HL-60 (cell line): Measurements from ENCODE around the gene NAT14.
"Not testable (repeated sequence)": the region's sequence is repeated elsewhere in the genome, so short reads cannot be mapped to it uniquely, and the experiment has no call there.

ENCODE experiments used
- DNase-seq, 2 experiments: peaks; one replicate each; pipeline ENCODE4 v3.0.0-alpha.2; 2010 to 2020; ENCODE audit warnings: low read depth in 1 of 2, low spot score in 1 of 2
- H3K27ac ChIP-seq: fragments of 250-450 bp; sonication (Bioruptor Pico); replicated peaks from 2 replicates; pipeline ENCODE4 v1.5.1; 2020; ENCODE audit warnings: mild to moderate bottlenecking, moderate library complexity
- H3K27me3 ChIP-seq: fragments of 250-450 bp; sonication (Bioruptor Pico); 2 replicates; pipeline ENCODE4 v1.5.1; 2021; ENCODE audit warnings: mild to moderate bottlenecking, moderate library complexity; ENCODE audit not compliant: insufficient read depth, poor library complexity, severe bottlenecking
- H3K4me3 ChIP-seq: replicated peaks from 2 replicates; pipeline ENCODE4 v1.5.1; 2011; ENCODE audit warnings: mild to moderate bottlenecking, control low read depth, low read length; ENCODE audit not compliant: insufficient read depth
- GABPA ChIP-seq: IDR thresholded peaks from 2 replicates; pipeline ENCODE4 v1.6.1; 2012; ENCODE audit warnings: low read depth
- POLR2AphosphoS5 ChIP-seq: IDR thresholded peaks from 2 replicates; pipeline ENCODE4 v1.6.1; 2012; ENCODE audit warnings: low read depth
- SPI1 ChIP-seq: IDR thresholded peaks from 2 replicates; pipeline ENCODE4 v1.6.1; 2012; ENCODE audit warnings: low read depth, mild to moderate bottlenecking, borderline replicate concordance
- TF ChIP-seq, protein P1 (sequence below): IDR thresholded peaks from one replicate; pipeline ENCODE4 v1.5.1; 2011; ENCODE audit warnings: low read length, control low read depth, inconsistent platforms; ENCODE audit not compliant: insufficient read depth
- TF ChIP-seq, protein P2 (sequence below): IDR thresholded peaks from 2 replicates; pipeline ENCODE4 v1.6.1; 2012; ENCODE audit warnings: low read depth; ENCODE audit not compliant: insufficient replicate concordance

The NAT14 gene

DNA sequence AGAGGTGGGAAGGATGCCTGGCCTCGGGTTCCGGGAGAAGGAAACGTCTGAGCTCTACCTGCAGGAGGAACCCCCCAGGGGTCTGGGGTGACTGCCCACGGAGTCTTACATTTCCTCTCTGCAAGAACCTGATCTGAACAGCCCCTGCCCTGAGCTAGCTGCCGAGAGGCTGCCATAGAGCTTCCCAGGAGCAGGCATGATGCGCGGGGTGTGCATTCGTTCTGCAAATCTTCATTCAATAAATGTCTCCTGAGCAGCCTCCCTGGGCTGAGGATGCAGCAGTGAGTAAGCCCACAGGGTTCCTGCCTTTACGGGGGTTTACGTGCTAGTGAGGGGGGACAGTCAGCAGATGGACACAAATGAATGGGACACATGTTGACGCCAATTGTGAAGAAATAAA, 40.3 kb upstream of the NAT14 start:
- Histone ChIP-seq H3K27ac (no peak overlapping the region), H3K27me3 (peaks cover 34% of the 10 kb centered on the region), H3K4me3 (no peak overlapping the region)
- TF ChIP-seq SPI1 = no peak
- no peak for DNase-seq

DNA sequence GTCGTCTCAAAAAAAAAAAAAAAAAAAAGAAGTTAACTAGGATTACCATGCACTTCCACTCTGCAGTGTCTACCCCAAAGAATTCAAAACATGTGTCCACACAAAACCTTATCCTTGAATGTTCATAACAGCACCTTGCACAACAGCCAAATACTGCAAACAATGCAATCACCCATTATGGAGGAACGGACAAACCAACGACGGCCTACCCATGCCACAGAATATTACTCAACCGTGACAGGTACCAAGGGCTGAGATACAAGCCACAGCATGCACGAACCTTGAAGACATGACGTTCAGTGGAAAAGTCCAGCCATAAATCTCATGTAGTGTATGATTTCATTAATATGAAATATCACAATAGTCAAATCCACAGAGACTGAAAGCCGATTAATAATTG, 38.9 kb upstream of the NAT14 start:
- TF ChIP-seq POLR2AphosphoS5 = no peak
- TF ChIP-seq SPI1 = no peak
- TF ChIP-seq, protein P1, sequence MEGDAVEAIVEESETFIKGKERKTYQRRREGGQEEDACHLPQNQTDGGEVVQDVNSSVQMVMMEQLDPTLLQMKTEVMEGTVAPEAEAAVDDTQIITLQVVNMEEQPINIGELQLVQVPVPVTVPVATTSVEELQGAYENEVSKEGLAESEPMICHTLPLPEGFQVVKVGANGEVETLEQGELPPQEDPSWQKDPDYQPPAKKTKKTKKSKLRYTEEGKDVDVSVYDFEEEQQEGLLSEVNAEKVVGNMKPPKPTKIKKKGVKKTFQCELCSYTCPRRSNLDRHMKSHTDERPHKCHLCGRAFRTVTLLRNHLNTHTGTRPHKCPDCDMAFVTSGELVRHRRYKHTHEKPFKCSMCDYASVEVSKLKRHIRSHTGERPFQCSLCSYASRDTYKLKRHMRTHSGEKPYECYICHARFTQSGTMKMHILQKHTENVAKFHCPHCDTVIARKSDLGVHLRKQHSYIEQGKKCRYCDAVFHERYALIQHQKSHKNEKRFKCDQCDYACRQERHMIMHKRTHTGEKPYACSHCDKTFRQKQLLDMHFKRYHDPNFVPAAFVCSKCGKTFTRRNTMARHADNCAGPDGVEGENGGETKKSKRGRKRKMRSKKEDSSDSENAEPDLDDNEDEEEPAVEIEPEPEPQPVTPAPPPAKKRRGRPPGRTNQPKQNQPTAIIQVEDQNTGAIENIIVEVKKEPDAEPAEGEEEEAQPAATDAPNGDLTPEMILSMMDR = no peak
- TF ChIP-seq GABPA = no peak
- TF ChIP-seq, protein P2, sequence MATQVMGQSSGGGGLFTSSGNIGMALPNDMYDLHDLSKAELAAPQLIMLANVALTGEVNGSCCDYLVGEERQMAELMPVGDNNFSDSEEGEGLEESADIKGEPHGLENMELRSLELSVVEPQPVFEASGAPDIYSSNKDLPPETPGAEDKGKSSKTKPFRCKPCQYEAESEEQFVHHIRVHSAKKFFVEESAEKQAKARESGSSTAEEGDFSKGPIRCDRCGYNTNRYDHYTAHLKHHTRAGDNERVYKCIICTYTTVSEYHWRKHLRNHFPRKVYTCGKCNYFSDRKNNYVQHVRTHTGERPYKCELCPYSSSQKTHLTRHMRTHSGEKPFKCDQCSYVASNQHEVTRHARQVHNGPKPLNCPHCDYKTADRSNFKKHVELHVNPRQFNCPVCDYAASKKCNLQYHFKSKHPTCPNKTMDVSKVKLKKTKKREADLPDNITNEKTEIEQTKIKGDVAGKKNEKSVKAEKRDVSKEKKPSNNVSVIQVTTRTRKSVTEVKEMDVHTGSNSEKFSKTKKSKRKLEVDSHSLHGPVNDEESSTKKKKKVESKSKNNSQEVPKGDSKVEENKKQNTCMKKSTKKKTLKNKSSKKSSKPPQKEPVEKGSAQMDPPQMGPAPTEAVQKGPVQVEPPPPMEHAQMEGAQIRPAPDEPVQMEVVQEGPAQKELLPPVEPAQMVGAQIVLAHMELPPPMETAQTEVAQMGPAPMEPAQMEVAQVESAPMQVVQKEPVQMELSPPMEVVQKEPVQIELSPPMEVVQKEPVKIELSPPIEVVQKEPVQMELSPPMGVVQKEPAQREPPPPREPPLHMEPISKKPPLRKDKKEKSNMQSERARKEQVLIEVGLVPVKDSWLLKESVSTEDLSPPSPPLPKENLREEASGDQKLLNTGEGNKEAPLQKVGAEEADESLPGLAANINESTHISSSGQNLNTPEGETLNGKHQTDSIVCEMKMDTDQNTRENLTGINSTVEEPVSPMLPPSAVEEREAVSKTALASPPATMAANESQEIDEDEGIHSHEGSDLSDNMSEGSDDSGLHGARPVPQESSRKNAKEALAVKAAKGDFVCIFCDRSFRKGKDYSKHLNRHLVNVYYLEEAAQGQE = no peak
- Histone ChIP-seq H3K27ac (no peak overlapping the region), H3K27me3 (peaks cover 24% of the 10 kb centered on the region), H3K4me3 (no peak overlapping the region)
- DNase-seq = peak in 1 of 2 experiments; percentile 77

DNA sequence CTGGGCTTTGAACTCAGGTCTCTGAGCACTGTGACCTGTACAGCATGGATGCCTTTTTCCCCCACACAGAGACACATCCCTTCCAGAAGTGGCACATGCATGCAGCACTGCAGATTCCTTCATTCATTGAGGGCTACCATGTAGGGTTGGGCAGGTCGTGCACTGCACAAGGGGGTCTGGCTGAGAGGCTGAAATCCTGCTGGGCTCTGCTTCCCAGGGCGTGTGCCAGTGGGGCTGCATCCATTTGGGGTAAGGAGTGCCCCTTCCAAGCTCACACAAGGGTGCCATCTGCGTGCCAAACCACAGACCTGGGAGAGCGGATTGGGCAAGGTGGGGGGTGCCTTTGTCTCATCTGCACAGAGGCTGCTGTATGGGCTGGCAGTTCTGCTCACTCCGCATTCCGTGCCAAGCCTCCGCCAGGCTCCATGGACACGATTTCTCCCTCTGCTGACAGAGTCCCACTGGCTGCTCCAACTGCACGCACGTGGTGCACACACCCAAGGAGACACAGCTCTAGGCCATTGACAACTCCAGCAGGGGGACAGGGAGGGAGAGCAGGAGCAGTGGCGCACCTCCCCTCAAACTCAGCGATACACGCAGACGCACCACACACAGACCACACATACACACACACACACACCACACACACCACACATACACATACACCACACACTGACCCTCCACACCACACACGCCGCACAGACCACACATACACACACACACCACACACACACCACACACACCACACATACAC, 37.4 kb upstream of the NAT14 start:
- no peak overlapping the region for H3K4me3 ChIP-seq
- H3K27ac ChIP-seq = peak overlapping the region; percentile 23; the same call in 1 of the 2 replicates
- peaks cover 26% of the 10 kb centered on the region for H3K27me3 ChIP-seq
- DNase-seq = peak in 1 of 2 experiments; percentile 91
- TF ChIP-seq POLR2AphosphoS5 = peak; percentile 59; the same call in 1 of the 2 replicates
- TF ChIP-seq, protein P1 = no peak

DNA sequence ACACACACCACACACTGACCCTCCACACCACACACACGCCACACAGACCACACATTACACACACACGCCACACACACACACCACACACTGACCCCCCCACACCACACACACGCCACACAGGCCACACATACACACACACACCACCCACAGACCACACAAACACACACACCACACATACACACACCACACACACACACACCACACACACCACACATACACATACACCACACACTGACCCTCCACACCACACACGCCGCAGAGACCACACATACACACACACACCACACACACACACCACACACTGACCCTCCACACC, 36.9 kb upstream of the NAT14 start:
- not testable (repeated sequence) for DNase-seq, H3K4me3 ChIP-seq, H3K27ac ChIP-seq
- H3K27me3 ChIP-seq = peaks cover 24% of the 10 kb centered on the region

DNA sequence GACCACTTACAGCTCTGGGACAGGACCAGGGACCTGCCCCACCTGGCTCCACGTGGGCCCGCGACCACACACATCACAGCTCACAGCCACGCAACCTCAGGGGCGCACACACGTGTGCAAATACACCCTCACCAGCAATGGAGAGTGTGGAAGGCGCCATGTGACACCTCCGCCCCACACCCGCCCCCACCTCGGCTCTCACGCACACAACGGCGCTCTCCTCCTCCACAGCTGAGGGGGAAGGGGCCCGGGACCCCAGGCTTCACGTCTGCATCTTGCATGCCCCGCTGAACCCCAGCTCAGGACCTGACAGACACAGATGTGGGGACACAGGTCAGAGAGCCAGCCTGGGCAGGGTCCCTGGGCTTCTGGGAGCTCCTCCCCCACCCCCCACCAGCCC, 35.5 kb upstream of the NAT14 start:
- TF ChIP-seq, protein P1 = no peak
- no peak for TF ChIP-seq GABPA
- TF ChIP-seq, protein P2 = no peak
- H3K27ac ChIP-seq = no peak overlapping the region
- H3K4me3 ChIP-seq = no peak overlapping the region
- H3K27me3 ChIP-seq = peaks cover 14% of the 10 kb centered on the region
- DNase-seq = no peak
